Neural cell (in vitro differentiated cells): ENCODE data around the gene CFAP92. TPM values are rescaled to one million over a fixed set of nuclear protein-coding genes. Genes with fewer than 3 reads are reported as not detected.

ENCODE experiments used
- H2AFZ ChIP-seq: fragments of 200-600, 300-800 bp; sonication (generic), shearing (Covaris generic); 2 replicates; pipeline ENCODE4 v1.6.0; 2014; ENCODE audit warnings: low read depth, mild to moderate bottlenecking, antibody characterized with exemption, low read length, moderate library complexity
- H3F3A ChIP-seq: fragments of 200-600 bp; shearing (Covaris generic); 2 replicates; pipeline ENCODE4 v1.6.1; 2016; ENCODE audit warnings: mild to moderate bottlenecking, moderate library complexity, mixed read lengths, antibody characterized with exemption, low read length; ENCODE audit not compliant: insufficient read depth, poor library complexity, severe bottlenecking
- H3K27ac ChIP-seq: fragments of 200-600, 300-800 bp; sonication (generic), shearing (Covaris generic); 2 replicates; pipeline ENCODE4 v1.5.1; 2014; ENCODE audit warnings: mild to moderate bottlenecking, low read length, moderate library complexity
- H3K27me3 ChIP-seq: fragments of 300-800, 200-600 bp; sonication (generic), shearing (Covaris generic); 2 replicates; pipeline ENCODE4 v1.6.0; 2014; ENCODE audit warnings: mild to moderate bottlenecking, low read depth, low read length, moderate library complexity; ENCODE audit not compliant: insufficient read depth
- H3K36me3 ChIP-seq: fragments of 300-800, 200-600 bp; sonication (generic), shearing (Covaris generic); 2 replicates; pipeline ENCODE4 v1.5.1; 2014; ENCODE audit warnings: mild to moderate bottlenecking, antibody characterized with exemption, low read length, moderate library complexity; ENCODE audit not compliant: insufficient read depth
- H3K4me2 ChIP-seq: fragments of 300-800, 200-600 bp; sonication (generic), shearing (Covaris generic); 2 replicates; pipeline ENCODE4 v1.6.0; 2014; ENCODE audit warnings: mild to moderate bottlenecking, low read length
- H3K4me3 ChIP-seq: fragments of 300-800, 200-600 bp; sonication (generic), shearing (Covaris generic); 2 replicates; pipeline ENCODE4 v1.5.1; 2014; ENCODE audit warnings: mild to moderate bottlenecking, low read length, moderate library complexity
- H3K79me2 ChIP-seq: fragments of 200-600 bp; shearing (Covaris generic); replicated peaks from 2 replicates; pipeline ENCODE4 v1.6.0; 2014; ENCODE audit warnings: mild to moderate bottlenecking, low read length, moderate library complexity; ENCODE audit not compliant: insufficient read depth
- H3K9ac ChIP-seq: fragments of 300-800, 200-600 bp; sonication (generic), shearing (Covaris generic); 2 replicates; pipeline ENCODE4 v1.6.1; 2016; ENCODE audit warnings: mild to moderate bottlenecking, low read length, mixed read lengths
- H3K9me2 ChIP-seq: fragments of 200-600 bp; shearing (Covaris generic); 2 replicates; pipeline ENCODE4 v1.6.1; 2016; ENCODE audit warnings: mild to moderate bottlenecking, low read length, mixed read lengths; ENCODE audit not compliant: insufficient read depth
- H3K9me3 ChIP-seq: fragments of 200-600, 300-800 bp; sonication (generic), shearing (Covaris generic); 2 replicates; pipeline ENCODE4 v1.6.1; 2016; ENCODE audit warnings: mild to moderate bottlenecking, mixed run types, low read length, moderate library complexity, mixed read lengths
- H4K20me1 ChIP-seq: fragments of 200-600 bp; shearing (Covaris generic); 2 replicates; pipeline ENCODE4 v1.6.1; 2016; ENCODE audit warnings: mild to moderate bottlenecking, mixed run types; ENCODE audit not compliant: insufficient read depth
- CTCF ChIP-seq: fragments of 450-650 bp; IDR thresholded peaks from 2 replicates; pipeline ENCODE4 v1.5.1; 2014; ENCODE audit warnings: antibody characterized with exemption, mild to moderate bottlenecking, moderate library complexity; ENCODE audit not compliant: poor library complexity, severe bottlenecking
- EP300 ChIP-seq: fragments of 450-650 bp; conservative IDR thresholded peaks from 2 replicates; pipeline ENCODE4 v1.6.1; 2014; ENCODE audit warnings: antibody characterized with exemption, mild to moderate bottlenecking, moderate library complexity; ENCODE audit not compliant: poor library complexity, severe bottlenecking
- EZH2 ChIP-seq: fragments of 200-600, 300-800 bp; shearing (Covaris generic), sonication (generic); IDR thresholded peaks from 2 replicates; pipeline ENCODE4 v1.6.1; 2014; ENCODE audit warnings: antibody characterized with exemption, low read length, borderline replicate concordance, mild to moderate bottlenecking; ENCODE audit not compliant: insufficient read depth, poor library complexity, severe bottlenecking
- MXI1 ChIP-seq: fragments of 450-650 bp; conservative IDR thresholded peaks from 2 replicates; pipeline ENCODE4 v1.6.1; 2014; ENCODE audit warnings: antibody characterized with exemption, mild to moderate bottlenecking; ENCODE audit not compliant: poor library complexity, severe bottlenecking
- POLR2AphosphoS5 ChIP-seq: IDR thresholded peaks from 2 replicates; pipeline ENCODE4 v1.6.1; 2012
- RAD21 ChIP-seq: fragments of 450-650 bp; conservative IDR thresholded peaks from 2 replicates; pipeline ENCODE4 v1.6.1; 2014; ENCODE audit warnings: antibody characterized with exemption, mild to moderate bottlenecking, moderate library complexity
- REST ChIP-seq: IDR thresholded peaks from 2 replicates; pipeline ENCODE4 v1.6.1; 2012; ENCODE audit warnings: borderline replicate concordance
- SMC3 ChIP-seq: fragments of 450-650 bp; conservative IDR thresholded peaks from 2 replicates; pipeline ENCODE4 v1.6.1; 2014; ENCODE audit warnings: antibody characterized with exemption, mild to moderate bottlenecking, moderate library complexity; ENCODE audit not compliant: poor library complexity
- TAF1 ChIP-seq: IDR thresholded peaks from 2 replicates; pipeline ENCODE4 v1.6.1; 2012; ENCODE audit warnings: low read depth
- polyA plus RNA-seq: library from polyadenylated mRNA; depleted of rRNA; stranded (reverse); fragments of >200 nt; gene quantifications from 2 replicates; pipeline ENCODE4 v1.2.3, GENCODE V29; 2014

Gene CFAP92
- polyA plus RNA-seq, 1 donor from 2014 or later: 0.69 TPM

GRCh38 chr3:129038121-129038855 lies 44.4 kb upstream of the CFAP92 start:
- Histone ChIP-seq H3K9me3 (no peaks in the 10 kb centered on the region), H3K27me3 (no peaks in the 10 kb centered on the region), H3K9me2 (no peaks in the 10 kb centered on the region), H3K36me3 (no peaks in the 10 kb centered on the region), H3F3A (no peaks in the 10 kb centered on the region), H3K27ac (no peak overlapping the region), H3K79me2 (no peaks in the 10 kb centered on the region), H3K4me2 (no peak overlapping the region), H3K4me3 (no peak overlapping the region), H2AFZ (no peak overlapping the region), H3K9ac (no peak overlapping the region), H4K20me1 (no peaks in the 10 kb centered on the region)
- no peak for TF ChIP-seq RAD21
- TF ChIP-seq SMC3: no peak
- TF ChIP-seq POLR2AphosphoS5: no peak
- no peak for TF ChIP-seq EP300
- TF ChIP-seq MXI1: no peak
- TF ChIP-seq TAF1: no peak
- TF ChIP-seq CTCF: no peak
- no peak for TF ChIP-seq REST
- no peak for TF ChIP-seq EZH2

GRCh38 chr3:129037093-129037419 lies 43.2 kb upstream of the CFAP92 start:
- H3F3A ChIP-seq: no peaks in the 10 kb centered on the region
- H2AFZ ChIP-seq: no peak overlapping the region
- no peaks in the 10 kb centered on the region for H3K79me2 ChIP-seq
- H3K36me3 ChIP-seq: no peaks in the 10 kb centered on the region
- no peaks in the 10 kb centered on the region for H3K9me3 ChIP-seq
- no peaks in the 10 kb centered on the region for H4K20me1 ChIP-seq
- H3K27ac ChIP-seq: no peak overlapping the region
- H3K27me3 ChIP-seq: no peaks in the 10 kb centered on the region
- TF ChIP-seq REST: no peak
- TF ChIP-seq TAF1: no peak
- TF ChIP-seq POLR2AphosphoS5: no peak
- no peak for TF ChIP-seq MXI1
- no peak for TF ChIP-seq EP300
- no peak for TF ChIP-seq RAD21
- TF ChIP-seq CTCF: no peak
- no peak for TF ChIP-seq SMC3
- no peak for TF ChIP-seq EZH2
- H3K4me2 ChIP-seq: no peak overlapping the region
- no peak overlapping the region for H3K9ac ChIP-seq
- H3K4me3 ChIP-seq: no peak overlapping the region
- no peaks in the 10 kb centered on the region for H3K9me2 ChIP-seq
